Right lobe of liver (tissue), 4 donors: Measurements from ENCODE around the gene ZNF267.

Source experiments
- CTCF ChIP-seq, 4 donors: fragments of 200-600 bp in 3 of 4; fragments of 450-650 bp in 1 of 4; IDR thresholded peaks; one replicate each; pipeline versions ENCODE4 v1.5.1 to v1.8.0; 2016 to 2022; ENCODE audit warnings: antibody characterized with exemption in 4 of 4, mild to moderate bottlenecking in 2 of 4
- POLR2A ChIP-seq: fragments of 450-650 bp; IDR thresholded peaks from one replicate; pipeline ENCODE4 v1.6.1; 2017; ENCODE audit warnings: antibody characterized with exemption, mild to moderate bottlenecking
- donor health status: DM: no; HTN: no; CAD: no.
- donor health status: DM: no; HTN: no; CAD: no.
- donor health status: DM: no; HTN: yes; CAD: no.

GRCh38 chr16:31893824-31894223 lies 20.2 kb downstream of the ZNF267 start:
- TF ChIP-seq CTCF (IDR thresholded peaks at IDR 0.05) (no peak), POLR2A (no peak)
